Thymus (tissue), 11 donors: ENCODE data around the gene PLXNB3. TPM values are rescaled to one million over a fixed set of nuclear protein-coding genes. Genes with fewer than 3 reads are reported as not detected.
A peak's percentile ranks its signal among the peaks of the same experiment; 100 is the strongest.

Source experiments
- DNase-seq, 9 donors: peaks; one replicate each; pipeline ENCODE4 v3.0.0-alpha.2; 2013; ENCODE audit warnings: low spot score in 9 of 9, low read depth in 6 of 9, missing footprints in 1 of 9
- H3K27ac ChIP-seq, 2 donors: one replicate each; pipeline ENCODE4 v1.5.1; 2013; ENCODE audit warnings: control low read depth in 1 of 2, low read depth in 1 of 2, low read length in 1 of 2, mild to moderate bottlenecking in 1 of 2, moderate library complexity in 1 of 2
- H3K27me3 ChIP-seq, 2 donors: one replicate each; pipeline ENCODE4 v1.5.1; 2013; ENCODE audit warnings: low read length in 1 of 2; ENCODE audit not compliant: control insufficient read depth in 2 of 2, insufficient read depth in 1 of 2
- H3K36me3 ChIP-seq, 2 donors: one replicate each; pipeline ENCODE4 v1.5.1; 2013; ENCODE audit warnings: low read length in 1 of 2, mild to moderate bottlenecking in 1 of 2, moderate library complexity in 1 of 2; ENCODE audit not compliant: control insufficient read depth in 2 of 2, insufficient read depth in 2 of 2
- H3K4me1 ChIP-seq, 2 donors: one replicate each; pipeline ENCODE4 v1.5.1; 2013; ENCODE audit warnings: low read length in 2 of 2; ENCODE audit not compliant: control insufficient read depth in 2 of 2, insufficient read depth in 2 of 2
- H3K4me3 ChIP-seq, 2 donors: one replicate each; pipeline ENCODE4 v1.5.1; 2013; ENCODE audit warnings: low read length in 2 of 2, control low read depth in 1 of 2, mild to moderate bottlenecking in 1 of 2
- H3K9me3 ChIP-seq, 2 donors: one replicate each; pipeline ENCODE4 v1.5.1; 2013; ENCODE audit warnings: low read length in 1 of 2, mild to moderate bottlenecking in 1 of 2; ENCODE audit not compliant: control insufficient read depth in 2 of 2, insufficient read depth in 1 of 2
- WGBS: extraction: QIAGEN DNeasy Blood & Tissue Kit; methylation state at CpG from one replicate; pipeline ENCODE4 v1.1.7; 2013; 5-methylcytosine and 5-hydroxymethylcytosine counted together
- polyA plus RNA-seq: library from polyadenylated mRNA; stranded (reverse); fragments of 200-250 nt; gene quantifications from one replicate; pipeline ENCODE4 v1.2.3, GENCODE V29; 2013
- total RNA-seq: library from RNA; stranded (reverse); fragments of 120-200 nt; gene quantifications from one replicate; pipeline ENCODE4 v1.2.4, GENCODE V29; 2013
- donor health status: healthy.

The PLXNB3 gene
- total and polyA plus RNA-seq, 2 donors = 0.14 to 0.71 TPM

- peak overlapping the region; percentile 76 to 79 for H3K4me3 ChIP-seq
- H3K36me3 ChIP-seq = peaks cover 33% of the 10 kb centered on the region in 2 donors
- peaks cover 3 to 24% of the 10 kb centered on the region in 2 donors for H3K4me1 ChIP-seq
- H3K27me3 ChIP-seq = no peaks in the 10 kb centered on the region
- peak overlapping the region in 1 of 2 donors; percentile 18 for H3K27ac ChIP-seq
- WGBS = 37% methylated on average over 7 of the region's 7 CpGs
- peaks cover 0 to 7% of the 10 kb centered on the region in 2 donors for H3K9me3 ChIP-seq
- no peak for DNase-seq
These were observed 29.2 kb downstream of the PLXNB3 start for GRCh38 chrX:153793291-153793690.

GRCh38 chrX:153794018-153794896 lies 30.2 kb downstream of the PLXNB3 start, which contains the start of the genes IDH3G and SSR4:
IDH3G (minus strand) TSS chrX:153794375; CDS start chrX:153794326, 49 bp downstream.
SSR4 (plus strand) TSS chrX:153794668; CDS start chrX:153794688, 20 bp downstream.
- Histone ChIP-seq H3K9me3 (peaks cover 0 to 7% of the 10 kb centered on the region in 2 donors), H3K27ac (peak within 1 kb of the TSS; percentile 88 to 94), H3K4me3 (peak within 1 kb of the TSS; percentile 76 to 79), H3K27me3 (no peaks in the 10 kb centered on the region), H3K4me1 (peaks cover 3 to 24% of the 10 kb centered on the region in 2 donors), H3K36me3 (peaks cover 34 to 39% of the 10 kb centered on the region in 2 donors)
- peak; percentile 81 to 96 (median 89) for DNase-seq
- WGBS = under 1% methylated on average over 92 of the region's 92 CpGs

- Histone ChIP-seq H3K27ac (peak overlapping the region; percentile 74 to 76), H3K9me3 (peaks cover 0 to 7% of the 10 kb centered on the region in 2 donors), H3K27me3 (no peaks in the 10 kb centered on the region), H3K4me1 (peaks cover 3 to 24% of the 10 kb centered on the region in 2 donors), H3K4me3 (peak overlapping the region; percentile 76 to 79), H3K36me3 (peaks cover 27 to 31% of the 10 kb centered on the region in 2 donors)
- no peak for DNase-seq
- WGBS = 15% methylated on average over 47 of the region's 47 CpGs
These were observed 31.1 kb downstream of the PLXNB3 start for GRCh38 chrX:153794897-153795816.

GRCh38 chrX:153797415-153798015 lies 33.5 kb downstream of the PLXNB3 start:
- no peak for DNase-seq
- Histone ChIP-seq H3K36me3 (peaks cover 22 to 24% of the 10 kb centered on the region in 2 donors), H3K4me3 (no peak overlapping the region), H3K27me3 (no peaks in the 10 kb centered on the region), H3K9me3 (peaks cover 0 to 7% of the 10 kb centered on the region in 2 donors), H3K27ac (no peak overlapping the region), H3K4me1 (peaks cover 6 to 29% of the 10 kb centered on the region in 2 donors)
- WGBS = 97% methylated on average over 15 of the region's 15 CpGs

- peaks cover 0 to 2% of the 10 kb centered on the region in 2 donors for H3K27me3 ChIP-seq
- DNase-seq = no peak
- peaks cover 0 to 7% of the 10 kb centered on the region in 2 donors for H3K9me3 ChIP-seq
- H3K4me1 ChIP-seq = peaks cover 3 to 20% of the 10 kb centered on the region in 2 donors
- 97% methylated on average over 5 of the region's 5 CpGs for WGBS
- H3K27ac ChIP-seq = no peak overlapping the region
- peaks cover 22 to 24% of the 10 kb centered on the region in 2 donors for H3K36me3 ChIP-seq
- no peak overlapping the region for H3K4me3 ChIP-seq
These were observed 35.3 kb downstream of the PLXNB3 start for GRCh38 chrX:153799326-153799725.

- peaks cover 22 to 24% of the 10 kb centered on the region in 2 donors for H3K36me3 ChIP-seq
- H3K27ac ChIP-seq = no peak overlapping the region
- DNase-seq = no peak
- WGBS = 97% methylated on average over 16 of the region's 16 CpGs
- peaks cover 3 to 18% of the 10 kb centered on the region in 2 donors for H3K4me1 ChIP-seq
- H3K9me3 ChIP-seq = peaks cover 0 to 7% of the 10 kb centered on the region in 2 donors
- no peak overlapping the region for H3K4me3 ChIP-seq
- H3K27me3 ChIP-seq = peaks cover 0 to 2% of the 10 kb centered on the region in 2 donors
These were observed 36.2 kb downstream of the PLXNB3 start for GRCh38 chrX:153800177-153800722.

- no peak for DNase-seq
- Histone ChIP-seq H3K4me3 (no peak overlapping the region), H3K27ac (no peak overlapping the region), H3K4me1 (peaks cover 3 to 13% of the 10 kb centered on the region in 2 donors), H3K27me3 (peaks cover 0 to 2% of the 10 kb centered on the region in 2 donors), H3K36me3 (peaks cover 22% of the 10 kb centered on the region in 2 donors), H3K9me3 (peaks cover 0 to 7% of the 10 kb centered on the region in 2 donors)
- WGBS = 97% methylated on average over 7 of the region's 7 CpGs
These were observed 36.7 kb downstream of the PLXNB3 start for GRCh38 chrX:153800746-153801145.

GRCh38 chrX:153801669-153802068 lies 37.6 kb downstream of the PLXNB3 start:
- Histone ChIP-seq H3K36me3 (peaks cover 19 to 22% of the 10 kb centered on the region in 2 donors), H3K4me1 (peaks cover 3 to 7% of the 10 kb centered on the region in 2 donors), H3K9me3 (peaks cover 0 to 7% of the 10 kb centered on the region in 2 donors), H3K27ac (no peak overlapping the region), H3K27me3 (peaks cover 0 to 2% of the 10 kb centered on the region in 2 donors), H3K4me3 (no peak overlapping the region)
- 93% methylated on average over 8 of the region's 8 CpGs for WGBS
- no peak for DNase-seq
